Measurements from ENCODE around the gene OXSR1. TPM values are rescaled to one million over a fixed set of nuclear protein-coding genes. Genes with fewer than 3 reads are reported as not detected.

OXSR1 gene
- total RNA-seq, 1 experiment from 2014 or later, result 35.1 TPM

- ATAC-seq (no peak), DNase-seq (ENCODE audit: low read depth, low spot score) (no peak)
- Histone ChIP-seq H3K4me2 (ENCODE audit: low read length) (no peak overlapping the region), H3K9me2 (ENCODE audit: insufficient read depth) (no peaks in the 10 kb centered on the region), H3K4me1 (ENCODE audit: control insufficient read depth in 1 of 2, insufficient read depth in 2 of 2, low read length in 2 of 2) (no peaks in the 10 kb centered on the region), H3K4me3 (replicated peaks in 1 of 2; ENCODE audit: low read depth in 1 of 2, low read length in 2 of 2) (no peak overlapping the region), H3K9ac (ENCODE audit: low read length) (no peak overlapping the region), H3K79me2 (ENCODE audit: insufficient read depth, low read length) (no peaks in the 10 kb centered on the region), H3K36me3 (ENCODE audit: control insufficient read depth in 1 of 2, insufficient read depth in 2 of 2, low read length in 2 of 2) (peaks cover 5 to 9% of the 10 kb centered on the region in 2 experiments; a peak in 2 of 4 replicates), H4K20me1 (ENCODE audit: insufficient read depth) (no peaks in the 10 kb centered on the region), H2AFZ (ENCODE audit: low read depth, low read length, poor library complexity, severe bottlenecking) (no peak overlapping the region), H3K9me3 (ENCODE audit: control insufficient read depth in 1 of 2, insufficient read depth in 1 of 2, low read depth in 1 of 2, low read length in 2 of 2) (no peaks in the 10 kb centered on the region), H3K27me3 (ENCODE audit: insufficient read depth, low read length) (no peaks in the 10 kb centered on the region), H3K27ac (ENCODE audit: low read depth, low read length) (no peak overlapping the region)
- RAD21 ChIA-PET (ENCODE audit: low non-redundant PET in 1 of 2, low total read pairs in 2 of 2, uncharacterized antibody in 2 of 2, unreplicated experiment in 2 of 2), result no interaction called here
- BruUV-seq (replicated peaks), result no TSS peak
- POLR2A ChIA-PET, result no interaction called here
- CTCF ChIA-PET, result no interaction called here
- TF ChIP-seq ZFX (IDR thresholded peaks at IDR 0.05) (no peak), SIN3A (IDR thresholded peaks at IDR 0.05; ENCODE audit: low read depth) (no peak), SRF (IDR thresholded peaks at IDR 0.05; ENCODE audit: low read depth) (no peak), RAD21 (IDR thresholded peaks at IDR 0.05; ENCODE audit: low read depth) (no peak), YY1 (IDR thresholded peaks at IDR 0.05; ENCODE audit: extremely low read depth, insufficient replicate concordance, low read depth, low read length) (no peak), FOSL1 (IDR thresholded peaks at IDR 0.05; ENCODE audit: low read depth) (no peak)
- intact Hi-C loops (cut with micrococcal nuclease), result no loop called here
These were observed 92.2 kb downstream of the OXSR1 start for GRCh38 chr3:38257583-38257982.

- no peak overlapping the region for H3K9ac ChIP-seq (ENCODE audit: low read length)
- POLR2A ChIA-PET, result no interaction called here
- H2AFZ ChIP-seq (ENCODE audit: low read depth, low read length, poor library complexity, severe bottlenecking), result no peak overlapping the region
- H3K27me3 ChIP-seq (ENCODE audit: insufficient read depth, low read length), result no peaks in the 10 kb centered on the region
- no peaks in the 10 kb centered on the region for H3K9me3 ChIP-seq (ENCODE audit: control insufficient read depth in 1 of 2, insufficient read depth in 1 of 2, low read depth in 1 of 2, low read length in 2 of 2)
- no peak for DNase-seq (ENCODE audit: low read depth, low spot score)
- no peak overlapping the region for H3K27ac ChIP-seq (ENCODE audit: low read depth, low read length)
- BruUV-seq (replicated peaks), result no TSS peak
- H3K79me2 ChIP-seq (ENCODE audit: insufficient read depth, low read length), result no peaks in the 10 kb centered on the region
- no peak overlapping the region for H3K4me2 ChIP-seq (ENCODE audit: low read length)
- CTCF ChIA-PET, result no interaction called here
- H3K4me3 ChIP-seq (replicated peaks in 1 of 2; ENCODE audit: low read depth in 1 of 2, low read length in 2 of 2), result no peak overlapping the region
- intact Hi-C loops (cut with micrococcal nuclease), result no loop called here
- RAD21 ChIA-PET (ENCODE audit: low non-redundant PET in 1 of 2, low total read pairs in 2 of 2, uncharacterized antibody in 2 of 2, unreplicated experiment in 2 of 2), result no interaction called here
- no peak for ATAC-seq
- no peaks in the 10 kb centered on the region for H4K20me1 ChIP-seq (ENCODE audit: insufficient read depth)
- H3K36me3 ChIP-seq (ENCODE audit: control insufficient read depth in 1 of 2, insufficient read depth in 2 of 2, low read length in 2 of 2), result no peaks in the 10 kb centered on the region
- H3K4me1 ChIP-seq (ENCODE audit: control insufficient read depth in 1 of 2, insufficient read depth in 2 of 2, low read length in 2 of 2), result no peaks in the 10 kb centered on the region
- no peaks in the 10 kb centered on the region for H3K9me2 ChIP-seq (ENCODE audit: insufficient read depth)
- TF ChIP-seq ZFX (IDR thresholded peaks at IDR 0.05) (no peak), CBX3 (IDR thresholded peaks at IDR 0.05; ENCODE audit: low read depth) (no peak), YY1 (IDR thresholded peaks at IDR 0.05; ENCODE audit: extremely low read depth, insufficient replicate concordance, low read depth, low read length) (no peak), ZNF274 (IDR thresholded peaks at IDR 0.05; ENCODE audit: low read depth, low read length) (no peak), SRF (IDR thresholded peaks at IDR 0.05; ENCODE audit: low read depth) (no peak), ZBTB33 (IDR thresholded peaks at IDR 0.05; ENCODE audit: extremely low read depth, insufficient replicate concordance, low read length) (no peak), SIN3A (IDR thresholded peaks at IDR 0.05; ENCODE audit: low read depth) (no peak), JUND (IDR thresholded peaks at IDR 0.05) (no peak), MAX (IDR thresholded peaks at IDR 0.05) (no peak), POLR2AphosphoS5 (IDR thresholded peaks at IDR 0.05; ENCODE audit: low read depth, low read length) (no peak), EGR1 (IDR thresholded peaks at IDR 0.05; ENCODE audit: low read depth) (no peak), REST (IDR thresholded peaks at IDR 0.05; ENCODE audit: low read depth) (no peak), EZH2 (IDR thresholded peaks at IDR 0.05) (no peak), ELF1 (IDR thresholded peaks at IDR 0.05; ENCODE audit: borderline replicate concordance, low read depth) (no peak), TCF7L2 (IDR thresholded peaks at IDR 0.05; ENCODE audit: borderline replicate concordance, extremely low read depth, insufficient read depth, insufficient read length) (no peak), RAD21 (IDR thresholded peaks at IDR 0.05; ENCODE audit: low read depth) (no peak)
These were observed 95.1 kb downstream of the OXSR1 start for GRCh38 chr3:38260474-38260873.

All from HCT116 (cell line).